Esophagus squamous epithelium (tissue), 4 donors: ENCODE results near the gene TNFRSF6B.
"Not testable (repeated sequence)": the region's sequence is repeated elsewhere in the genome, so short reads cannot be mapped to it uniquely, and the experiment has no call there.

Experiments
- CTCF ChIP-seq, 6 experiments: fragments of 450-650 bp in 4 of 6; fragments of 200-600 bp in 2 of 6; sonication (generic) in 2 of 6; IDR thresholded peaks; one replicate each; pipeline ENCODE4 v1.5.1; 2016 to 2019; ENCODE audit warnings: antibody characterized with exemption in 6 of 6, mild to moderate bottlenecking in 4 of 6, moderate library complexity in 4 of 6
- POLR2A ChIP-seq, 4 donors: fragments of 450-650 bp; IDR thresholded peaks; one replicate each; pipeline ENCODE4 v1.6.1; 2017; ENCODE audit warnings: antibody characterized with exemption in 4 of 4, mild to moderate bottlenecking in 4 of 4, moderate library complexity in 3 of 4

GRCh38 chr20:63671695-63672094 is 24.8 kb upstream of the TNFRSF6B start:
- not testable (repeated sequence) for TF ChIP-seq CTCF, POLR2A (IDR thresholded peaks at IDR 0.05)
